Nephron (organoid): ENCODE measurements around the gene GOPC.
A peak's percentile ranks its signal among the peaks of the same experiment; 100 is the strongest.

ENCODE experiments used
- H3K27ac Mint-ChIP-seq, 3 experiments: 2 replicates each; pipeline ENCODE4 v1.8.0; 2020; ENCODE audit warnings: mixed read lengths in 3 of 3, mild to moderate bottlenecking in 2 of 3, moderate library complexity in 1 of 3
- H3K27me3 Mint-ChIP-seq: 2 replicates; pipeline ENCODE4 v1.8.0; 2021; ENCODE audit warnings: low read depth, mild to moderate bottlenecking, moderate library complexity, mixed read lengths
- H3K36me3 Mint-ChIP-seq: 2 replicates; pipeline ENCODE4 v1.8.0; 2020; ENCODE audit warnings: low read depth, mixed read lengths
- H3K4me1 Mint-ChIP-seq: 2 replicates; pipeline ENCODE4 v1.8.0; 2020; ENCODE audit warnings: mixed read lengths
- H3K4me3 Mint-ChIP-seq, 3 experiments: 2 replicates each; pipeline ENCODE4 v1.8.0; 2020; ENCODE audit warnings: mild to moderate bottlenecking in 3 of 3, mixed read lengths in 3 of 3, moderate library complexity in 2 of 3
- H3K9me3 Mint-ChIP-seq: 2 replicates; pipeline ENCODE4 v1.8.0; 2020; ENCODE audit warnings: mixed read lengths
- TF ChIP-seq, protein P1 (sequence below), 3 experiments: fragments of 200-600 bp; sonication (generic); IDR thresholded peaks; one replicate each; pipeline ENCODE4 v1.5.0; 2021; ENCODE audit warnings: antibody characterized with exemption in 3 of 3; ENCODE audit not compliant: unreplicated experiment in 3 of 3

GOPC gene

GRCh38 chr6:117534974-117535373, 67.3 kb downstream of the GOPC start:
- Mint-ChIP-seq H3K36me3 (peaks cover 15% of the 10 kb centered on the region), H3K4me1 (no peaks in the 10 kb centered on the region), H3K9me3 (no peaks in the 10 kb centered on the region), H3K27ac (no peak overlapping the region), H3K4me3 (no peak overlapping the region), H3K27me3 (no peaks in the 10 kb centered on the region)
- TF ChIP-seq, protein P1, sequence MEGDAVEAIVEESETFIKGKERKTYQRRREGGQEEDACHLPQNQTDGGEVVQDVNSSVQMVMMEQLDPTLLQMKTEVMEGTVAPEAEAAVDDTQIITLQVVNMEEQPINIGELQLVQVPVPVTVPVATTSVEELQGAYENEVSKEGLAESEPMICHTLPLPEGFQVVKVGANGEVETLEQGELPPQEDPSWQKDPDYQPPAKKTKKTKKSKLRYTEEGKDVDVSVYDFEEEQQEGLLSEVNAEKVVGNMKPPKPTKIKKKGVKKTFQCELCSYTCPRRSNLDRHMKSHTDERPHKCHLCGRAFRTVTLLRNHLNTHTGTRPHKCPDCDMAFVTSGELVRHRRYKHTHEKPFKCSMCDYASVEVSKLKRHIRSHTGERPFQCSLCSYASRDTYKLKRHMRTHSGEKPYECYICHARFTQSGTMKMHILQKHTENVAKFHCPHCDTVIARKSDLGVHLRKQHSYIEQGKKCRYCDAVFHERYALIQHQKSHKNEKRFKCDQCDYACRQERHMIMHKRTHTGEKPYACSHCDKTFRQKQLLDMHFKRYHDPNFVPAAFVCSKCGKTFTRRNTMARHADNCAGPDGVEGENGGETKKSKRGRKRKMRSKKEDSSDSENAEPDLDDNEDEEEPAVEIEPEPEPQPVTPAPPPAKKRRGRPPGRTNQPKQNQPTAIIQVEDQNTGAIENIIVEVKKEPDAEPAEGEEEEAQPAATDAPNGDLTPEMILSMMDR (IDR thresholded peaks at IDR 0.05; ENCODE audit: unreplicated experiment in 3 of 3), result no peak

- H3K27me3 Mint-ChIP-seq, result no peaks in the 10 kb centered on the region
- H3K27ac Mint-ChIP-seq, result no peak overlapping the region
- no peaks in the 10 kb centered on the region for H3K4me1 Mint-ChIP-seq
- no peak overlapping the region for H3K4me3 Mint-ChIP-seq
- TF ChIP-seq, protein P1 (IDR thresholded peaks at IDR 0.05; ENCODE audit: unreplicated experiment in 3 of 3), result no peak
- no peaks in the 10 kb centered on the region for H3K9me3 Mint-ChIP-seq
- peaks cover 9% of the 10 kb centered on the region for H3K36me3 Mint-ChIP-seq
Observed at GRCh38 chr6:117533775-117534174, 68.5 kb downstream of the GOPC start.

GRCh38 chr6:117531809-117532725, 70.2 kb downstream of the GOPC start:
- Mint-ChIP-seq H3K27ac (peak overlapping the region in 1 of 3 experiments; percentile 35), H3K27me3 (no peaks in the 10 kb centered on the region), H3K4me3 (no peak overlapping the region), H3K4me1 (no peaks in the 10 kb centered on the region), H3K9me3 (no peaks in the 10 kb centered on the region), H3K36me3 (peaks cover 3% of the 10 kb centered on the region)
- TF ChIP-seq, protein P1 (IDR thresholded peaks at IDR 0.05; ENCODE audit: unreplicated experiment in 3 of 3), result no peak

DNA sequence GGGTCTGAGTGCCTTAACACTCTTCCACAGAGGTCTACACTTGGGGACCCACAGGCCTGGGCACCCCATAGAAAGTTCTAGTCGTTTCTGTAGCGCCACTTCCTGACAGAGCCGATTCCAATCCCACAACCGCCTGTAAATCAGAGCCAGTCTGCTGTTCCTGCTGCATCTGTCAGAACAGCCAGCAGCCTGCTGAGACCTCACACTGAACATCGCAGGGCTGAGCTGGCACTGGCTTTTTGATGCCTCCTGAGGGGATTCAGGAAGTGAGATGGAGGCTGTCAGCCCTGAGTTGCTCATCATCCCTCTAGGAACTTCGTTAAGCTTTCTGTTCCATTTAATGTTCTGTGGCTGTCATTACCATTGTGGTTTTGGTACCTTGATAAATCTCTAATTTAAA, 71.0 kb downstream of the GOPC start:
- H3K27me3 Mint-ChIP-seq, result no peaks in the 10 kb centered on the region
- H3K36me3 Mint-ChIP-seq, result peaks cover under 1% of the 10 kb centered on the region
- H3K9me3 Mint-ChIP-seq, result no peaks in the 10 kb centered on the region
- TF ChIP-seq, protein P1 (IDR thresholded peaks at IDR 0.05; ENCODE audit: unreplicated experiment in 3 of 3), result no peak
- no peaks in the 10 kb centered on the region for H3K4me1 Mint-ChIP-seq
- H3K4me3 Mint-ChIP-seq, result no peak overlapping the region
- peak overlapping the region in 1 of 3 experiments; percentile 35 for H3K27ac Mint-ChIP-seq

- Mint-ChIP-seq H3K27ac (no peak overlapping the region), H3K4me3 (no peak overlapping the region), H3K27me3 (no peaks in the 10 kb centered on the region), H3K36me3 (no peaks in the 10 kb centered on the region), H3K9me3 (no peaks in the 10 kb centered on the region), H3K4me1 (no peaks in the 10 kb centered on the region)
- TF ChIP-seq, protein P1 (IDR thresholded peaks at IDR 0.05; ENCODE audit: unreplicated experiment in 3 of 3), result no peak
Observed at GRCh38 chr6:117530467-117531242, 71.7 kb downstream of the GOPC start.
